ENCODE measurements around the gene NHLRC2. TPM values are rescaled to one million over a fixed set of nuclear protein-coding genes. Genes with fewer than 3 reads are reported as not detected.

The NHLRC2 gene
- total and polyA plus RNA-seq, 12 donors = 6.7 to 98.0 (median 71.2) TPM

- intact Hi-C loops (cut with DNase I) = loop anchor here in 4 of 10 donors (1.0 to 10.0 kb wide), 6 partner anchors 34 to 213 kb away; partner anchors contain the start of gene ADRB1 (in 1 of the 4)
- WGBS, 2 donors = 47 to 53% methylated on average over 3 of the region's 3 CpGs
- H3K36me3 ChIP-seq = peaks cover 0 to 55% (median 0%) of the 10 kb centered on the region in 9 donors
- peaks cover 0 to 51% (median 22%) of the 10 kb centered on the region in 9 donors for H3K4me1 ChIP-seq
- DNase-seq (peak in 1 of 2 donors; percentile 13), ATAC-seq (peak; percentile 53 to 93 (median 86))
- peak in 2 of 9 donors; percentile 38 to 39 for TF ChIP-seq CTCF (IDR thresholded peaks at IDR 0.05)
- H3K9me3 ChIP-seq = no peaks in the 10 kb centered on the region
- H3K4me3 ChIP-seq = no peak overlapping the region
- H3K27ac ChIP-seq = peak overlapping the region in 6 of 10 donors; percentile 9 to 72 (median 59)
- no peaks in the 10 kb centered on the region for H3K27me3 ChIP-seq
Measured at GRCh38 chr10:113891476-113891875, 37.0 kb downstream of the NHLRC2 start.

GRCh38 chr10:113893570-113893969, 39.1 kb downstream of the NHLRC2 start:
- no peaks in the 10 kb centered on the region for H3K9me3 ChIP-seq
- no peaks in the 10 kb centered on the region for H3K27me3 ChIP-seq
- H3K4me1 ChIP-seq = peaks cover 0 to 61% (median 26%) of the 10 kb centered on the region in 9 donors
- peak in 4 of 8 donors; percentile 32 to 61 (median 44) for ATAC-seq
- TF ChIP-seq CTCF (IDR thresholded peaks at IDR 0.05) = no peak
- 53 to 57% methylated on average over 2 of the region's 2 CpGs for WGBS, 2 donors
- H3K4me3 ChIP-seq = no peak overlapping the region
- peaks cover 0 to 43% (median under 1%) of the 10 kb centered on the region in 9 donors for H3K36me3 ChIP-seq
- DNase-seq = no peak
- H3K27ac ChIP-seq = peak overlapping the region in 9 of 10 donors; percentile 4 to 72 (median 60)
- intact Hi-C loops (cut with DNase I) = loop anchor here in 4 of 10 donors (5.0 to 10.0 kb wide), 5 partner anchors 36 to 211 kb away; partner anchors contain the start of gene ADRB1 (in 1 of the 4)

GRCh38 chr10:113894581-113894980, 40.1 kb downstream of the NHLRC2 start:
- no peak for TF ChIP-seq CTCF (IDR thresholded peaks at IDR 0.05)
- Histone ChIP-seq H3K4me3 (no peak overlapping the region), H3K4me1 (peaks cover 0 to 63% (median 29%) of the 10 kb centered on the region in 9 donors), H3K27me3 (no peaks in the 10 kb centered on the region), H3K36me3 (peaks cover 0 to 43% (median 4%) of the 10 kb centered on the region in 9 donors), H3K9me3 (no peaks in the 10 kb centered on the region), H3K27ac (peak overlapping the region in 4 of 10 donors; percentile 60 to 72 (median 64))
- WGBS, 2 donors = 58 to 72% methylated on average over 1 of the region's 1 CpG
- ATAC-seq = no peak
- DNase-seq = no peak
- intact Hi-C loops (cut with DNase I) = loop anchor here in 4 of 10 donors (5.0 to 10.0 kb wide), 5 partner anchors 37 to 210 kb away; partner anchors contain the start of gene ADRB1 (in 1 of the 4)

GRCh38 chr10:113895018-113895417, 40.6 kb downstream of the NHLRC2 start:
- intact Hi-C loops (cut with DNase I) = loop anchor here in 4 of 10 donors (5.0 to 10.0 kb wide), 5 partner anchors 147 to 210 kb away; partner anchors contain the start of gene ADRB1 (in 3 of the 4)
- H3K4me1 ChIP-seq = peaks cover 0 to 63% (median 29%) of the 10 kb centered on the region in 9 donors
- DNase-seq = no peak

More at GRCh38 chr10:113895018-113895417, 40.6 kb downstream of the NHLRC2 start:
- no peak for TF ChIP-seq CTCF (IDR thresholded peaks at IDR 0.05)
- H3K4me3 ChIP-seq = no peak overlapping the region
- peaks cover 0 to 42% (median 4%) of the 10 kb centered on the region in 9 donors for H3K36me3 ChIP-seq
- H3K27ac ChIP-seq = peak overlapping the region in 1 of 10 donors; percentile 60
- ATAC-seq = no peak
- no peaks in the 10 kb centered on the region for H3K9me3 ChIP-seq
- H3K27me3 ChIP-seq = no peaks in the 10 kb centered on the region

Data from heart right ventricle (tissue), 16 donors.